Measurements from ENCODE around the gene ATG9A. TPM values are rescaled to one million over a fixed set of nuclear protein-coding genes. Genes with fewer than 3 reads are reported as not detected.

Gene ATG9A
- total RNA-seq, 5 donors from 2014 or later (not counting 1 experiment from before 2014, with no cell fraction given), result 52.5 to 72.9 (median 57.6) TPM

DNA sequence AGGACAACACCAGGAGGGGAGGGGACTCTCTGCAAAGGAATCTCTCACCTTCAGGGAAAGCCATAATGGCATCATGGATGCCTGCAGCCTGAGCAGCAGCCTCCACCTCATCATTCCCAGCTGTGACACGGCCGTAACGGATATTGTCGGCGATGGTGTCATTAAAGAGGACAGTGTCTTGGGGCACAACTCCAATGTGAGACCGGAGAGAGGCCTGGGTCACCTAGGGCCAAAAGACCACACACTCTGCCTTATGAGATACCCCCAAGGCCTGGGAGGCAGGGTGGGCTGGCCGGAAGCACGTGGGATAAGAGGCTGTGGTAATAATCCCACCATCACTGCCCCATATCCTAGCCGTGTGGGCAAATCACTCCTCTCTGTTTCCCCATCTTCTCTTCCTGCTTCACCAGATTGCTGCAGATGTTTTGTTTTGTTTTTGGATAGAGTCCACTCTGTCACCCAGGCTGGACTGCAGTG is 18.5 kb downstream of the ATG9A start:
- Mint-ChIP-seq H3K36me3 (peaks cover 7% of the 10 kb centered on the region), H3K4me1 (peaks cover 44 to 49% (median 47%) of the 10 kb centered on the region in 3 donors), H3K27me3 (no peaks in the 10 kb centered on the region), H3K9me3 (no peaks in the 10 kb centered on the region), H3K27ac (peak overlapping the region; percentile 96 to 98), H3K4me3 (peak overlapping the region; percentile 8 to 66 (median 61))
- H3K4me1 ChIP-seq (ENCODE audit: control insufficient read depth in 1 of 2, extremely low read depth in 1 of 2, insufficient read depth in 2 of 2, low read length in 2 of 2), result peaks cover 14 to 51% of the 10 kb centered on the region in 2 experiments
- peak overlapping the region; percentile 61 for H3K27ac ChIP-seq (ENCODE audit: low read length)
- 100% methylated on average over 2 of the region's 9 CpGs for WGBS (ENCODE audit: insufficient coverage)
- CTCF ChIA-PET, result interaction anchor here (0.6 to 2.2 kb wide), 21 partner anchors 17 to 111 kb away, joined by 3 to 39 read pairs (median 5); partner anchors contain the start of genes SLC23A3 (in 2 of the 2), ANKZF1 (in 1 of the 2), CNPPD1 (in 1 of the 2) and DNAJB2 (in 1 of the 2)
- H3K36me3 ChIP-seq (ENCODE audit: control insufficient read depth in 2 of 2, extremely low read depth in 1 of 2, insufficient read depth in 1 of 2, low read length in 1 of 2), result peaks cover 0 to 29% of the 10 kb centered on the region in 2 donors
- no peak for DNase-seq
- no peaks in the 10 kb centered on the region for H3K9me3 ChIP-seq
- no peaks in the 10 kb centered on the region for H3K27me3 ChIP-seq (replicated peaks in 1 of 2; ENCODE audit: control insufficient read depth in 2 of 2, extremely low read depth in 1 of 2, insufficient read depth in 2 of 2, low read length in 1 of 2)
- H3K4me3 ChIP-seq (ENCODE audit: control insufficient read depth in 1 of 2, extremely low read depth in 1 of 2, low read length in 1 of 2), result peak overlapping the region in 1 of 2 donors; percentile 2
- no peak for ATAC-seq (replicated peaks in 1 of 4)
- POLR2A ChIA-PET, result interaction anchor here (0.6 to 1.2 kb wide), 3 partner anchors 23 to 51 kb away, joined by 3 to 12 read pairs (median 3); no protein-coding TSS in a partner anchor

DNA sequence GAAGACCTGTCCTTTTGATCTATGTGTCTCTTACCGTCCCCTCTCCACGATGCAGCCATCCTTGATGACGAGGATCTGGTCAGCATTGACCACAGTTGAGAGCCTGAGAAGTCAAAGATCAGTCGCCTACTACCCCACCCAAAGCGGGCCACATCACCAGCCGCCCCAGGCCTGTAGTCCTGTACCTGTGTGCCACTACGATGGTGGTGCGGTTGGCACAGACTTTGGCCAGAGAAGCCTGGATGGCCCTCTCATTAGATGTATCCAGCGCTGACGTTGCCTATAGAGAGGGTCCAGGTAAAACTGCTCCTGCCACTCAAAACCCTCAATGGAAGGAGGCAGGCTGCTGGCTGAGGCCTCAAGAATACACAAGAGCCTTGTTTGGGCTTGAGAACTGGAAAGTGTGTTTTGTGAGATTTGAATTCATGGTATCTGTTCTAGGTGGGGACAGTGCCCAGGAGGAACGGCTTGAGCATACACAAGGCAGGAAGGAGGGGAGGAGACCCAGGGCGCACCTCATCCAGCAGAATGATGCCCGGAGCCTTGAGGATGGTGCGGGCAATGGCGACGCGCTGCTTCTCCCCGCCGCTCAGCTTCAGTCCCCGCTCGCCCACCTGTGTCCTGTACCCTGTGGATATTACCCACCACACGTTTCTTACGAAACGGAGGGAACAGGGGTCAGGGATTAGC is 19.1 kb downstream of the ATG9A start:
- H3K4me3 ChIP-seq (ENCODE audit: control insufficient read depth in 1 of 2, extremely low read depth in 1 of 2, low read length in 1 of 2), result no peak overlapping the region
- DNase-seq (no peak), ATAC-seq (replicated peaks in 1 of 4) (no peak)
- Mint-ChIP-seq H3K27me3 (no peaks in the 10 kb centered on the region), H3K36me3 (peaks cover 7% of the 10 kb centered on the region), H3K27ac (peak overlapping the region; percentile 85 to 99), H3K9me3 (no peaks in the 10 kb centered on the region), H3K4me1 (peaks cover 45 to 50% (median 47%) of the 10 kb centered on the region in 3 donors), H3K4me3 (no peak overlapping the region)
- peak overlapping the region; percentile 61 for H3K27ac ChIP-seq (ENCODE audit: low read length)
- WGBS (ENCODE audit: insufficient coverage), result 93% methylated on average over 18 of the region's 24 CpGs
- ChIA-PET CTCF (interaction anchor here in 1 of 2 donors (1.5 to 2.2 kb wide), 2 partner anchors 34 to 51 kb away, joined by 26 to 39 read pairs; partner anchors contain the start of genes CNPPD1 and NHEJ1), POLR2A (interaction anchor here in 1 of 2 donors (0.8 kb wide), 1 partner anchor 51 kb away, joined by 3 read pairs; no protein-coding TSS in a partner anchor)
- peaks cover 14 to 54% of the 10 kb centered on the region in 2 experiments for H3K4me1 ChIP-seq (ENCODE audit: control insufficient read depth in 1 of 2, extremely low read depth in 1 of 2, insufficient read depth in 2 of 2, low read length in 2 of 2)
- H3K9me3 ChIP-seq, result no peaks in the 10 kb centered on the region
- peaks cover 0 to 29% of the 10 kb centered on the region in 2 donors for H3K36me3 ChIP-seq (ENCODE audit: control insufficient read depth in 2 of 2, extremely low read depth in 1 of 2, insufficient read depth in 1 of 2, low read length in 1 of 2)
- no peaks in the 10 kb centered on the region for H3K27me3 ChIP-seq (replicated peaks in 1 of 2; ENCODE audit: control insufficient read depth in 2 of 2, extremely low read depth in 1 of 2, insufficient read depth in 2 of 2, low read length in 1 of 2)

DNA sequence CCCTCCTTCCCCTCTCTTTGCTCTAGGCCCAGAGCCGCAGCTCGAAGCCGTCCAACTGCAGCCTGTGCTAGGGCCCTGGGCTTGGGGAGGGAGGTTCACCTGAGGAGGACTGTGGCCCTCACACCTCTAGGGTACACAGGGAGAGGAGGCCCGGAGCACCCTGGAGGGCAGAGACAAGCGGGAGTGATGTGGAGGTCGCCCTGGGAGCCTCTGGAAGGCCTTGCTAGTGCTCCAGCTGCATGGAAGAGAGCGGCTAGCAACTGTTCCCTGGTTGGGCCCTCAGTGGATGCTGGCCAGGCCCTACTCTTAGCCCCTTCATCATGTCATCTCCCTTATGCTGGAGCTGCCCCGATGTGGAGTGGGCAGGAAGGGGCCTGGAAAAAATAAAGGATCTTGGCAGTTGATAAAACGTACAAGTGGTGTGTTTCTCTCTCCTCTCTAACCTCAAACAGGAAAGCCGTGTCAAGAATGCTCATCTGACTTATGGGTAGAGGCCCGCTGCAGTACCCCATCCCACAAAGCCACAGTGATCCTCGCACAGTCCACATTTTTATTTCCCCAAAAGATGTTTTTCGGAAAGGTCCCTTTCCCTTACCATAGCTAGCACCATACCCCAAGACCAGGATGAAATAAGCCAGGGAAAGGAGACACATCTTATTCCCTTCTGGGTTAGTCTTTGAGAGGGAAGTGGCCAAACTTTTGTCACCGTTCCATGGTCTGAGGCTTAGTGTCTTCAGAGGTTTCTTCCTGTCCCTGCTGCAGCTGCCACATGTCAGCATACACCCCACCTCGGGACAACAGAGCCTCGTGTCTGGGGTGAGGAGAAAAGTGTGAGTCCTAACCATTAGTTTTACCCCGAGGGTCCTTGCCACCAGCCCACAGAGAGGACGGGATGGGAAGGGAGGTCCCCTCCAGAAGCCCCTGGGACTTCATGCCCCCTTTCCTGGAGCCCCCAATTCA is 19.9 kb downstream of the ATG9A start:
- Mint-ChIP-seq H3K4me3 (peak overlapping the region in 2 of 3 donors; percentile 9 to 39), H3K36me3 (peaks cover 7% of the 10 kb centered on the region), H3K4me1 (peaks cover 45 to 50% (median 47%) of the 10 kb centered on the region in 3 donors), H3K9me3 (no peaks in the 10 kb centered on the region), H3K27me3 (no peaks in the 10 kb centered on the region), H3K27ac (peak overlapping the region; percentile 72 to 99)
- ChIA-PET CTCF (interaction anchor here in 1 of 2 donors (1.0 kb wide), 1 partner anchor 50 kb away, joined by 4 read pairs; no protein-coding TSS in a partner anchor), POLR2A (interaction anchor here in 1 of 2 donors (1.1 kb wide), 1 partner anchor 28 kb away, joined by 3 read pairs; no protein-coding TSS in a partner anchor)
- Histone ChIP-seq H3K9me3 (no peaks in the 10 kb centered on the region), H3K4me1 (ENCODE audit: control insufficient read depth in 1 of 2, extremely low read depth in 1 of 2, insufficient read depth in 2 of 2, low read length in 2 of 2) (peaks cover 14 to 54% of the 10 kb centered on the region in 2 experiments), H3K27ac (ENCODE audit: low read length) (peak overlapping the region; percentile 49), H3K36me3 (ENCODE audit: control insufficient read depth in 2 of 2, extremely low read depth in 1 of 2, insufficient read depth in 1 of 2, low read length in 1 of 2) (peaks cover 0 to 29% of the 10 kb centered on the region in 2 donors), H3K27me3 (replicated peaks in 1 of 2; ENCODE audit: control insufficient read depth in 2 of 2, extremely low read depth in 1 of 2, insufficient read depth in 2 of 2, low read length in 1 of 2) (no peaks in the 10 kb centered on the region), H3K4me3 (ENCODE audit: control insufficient read depth in 1 of 2, extremely low read depth in 1 of 2, low read length in 1 of 2) (no peak overlapping the region)
- DNase-seq, result no peak
- no peak for ATAC-seq (replicated peaks in 1 of 4)
- 72% methylated on average over 8 of the region's 18 CpGs for WGBS (ENCODE audit: insufficient coverage)

DNA sequence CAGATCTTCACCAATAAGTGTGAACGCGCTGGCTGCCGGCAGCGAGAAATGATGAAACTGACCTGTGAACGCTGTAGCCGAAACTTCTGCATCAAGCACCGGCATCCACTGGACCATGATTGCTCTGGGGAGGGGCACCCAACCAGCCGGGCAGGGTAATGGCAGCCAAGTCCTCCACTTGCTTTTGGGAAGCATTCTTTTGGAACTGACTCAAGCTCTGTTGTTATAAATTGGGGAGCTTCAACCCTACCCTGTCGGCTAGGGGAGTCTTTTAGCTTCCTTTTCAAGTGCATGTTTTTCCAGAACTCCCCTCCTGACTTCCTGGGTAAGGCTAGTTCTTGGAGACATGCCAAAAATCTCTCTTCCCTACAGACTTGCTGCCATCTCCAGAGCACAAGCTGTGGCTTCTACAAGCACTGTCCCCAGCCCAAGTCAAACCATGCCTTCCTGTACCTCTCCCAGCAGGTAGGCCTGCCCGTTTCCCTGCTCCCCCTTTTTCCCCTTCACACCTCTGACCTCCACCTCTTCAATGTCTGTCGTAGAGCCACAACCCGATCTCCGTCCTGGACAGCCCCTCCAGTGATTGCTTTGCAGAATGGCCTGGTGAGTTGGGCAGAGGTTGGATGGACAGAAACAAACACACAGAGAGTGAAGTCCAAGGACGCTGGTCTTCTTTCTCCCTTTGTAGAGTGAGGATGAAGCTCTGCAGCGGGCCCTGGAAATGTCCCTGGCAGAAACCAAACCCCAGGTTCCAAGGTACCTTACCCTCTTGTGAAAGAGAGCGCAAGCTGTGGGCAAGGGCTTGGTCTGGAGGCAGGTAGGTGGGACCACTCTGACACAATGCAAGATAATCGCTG is 21.3 kb downstream of the ATG9A start:
- WGBS (ENCODE audit: insufficient coverage), result 92% methylated on average over 5 of the region's 17 CpGs
- H3K4me3 Mint-ChIP-seq, result peak overlapping the region; percentile 84 to 90 (median 86)
- H3K27me3 Mint-ChIP-seq, result no peaks in the 10 kb centered on the region
- Histone ChIP-seq H3K9me3 (no peaks in the 10 kb centered on the region), H3K4me3 (ENCODE audit: control insufficient read depth in 1 of 2, extremely low read depth in 1 of 2, low read length in 1 of 2) (no peak overlapping the region), H3K27ac (ENCODE audit: low read length) (peak overlapping the region; percentile 15), H3K36me3 (ENCODE audit: control insufficient read depth in 2 of 2, extremely low read depth in 1 of 2, insufficient read depth in 1 of 2, low read length in 1 of 2) (peaks cover 0 to 27% of the 10 kb centered on the region in 2 donors), H3K4me1 (ENCODE audit: control insufficient read depth in 1 of 2, extremely low read depth in 1 of 2, insufficient read depth in 2 of 2, low read length in 2 of 2) (peaks cover 14 to 54% of the 10 kb centered on the region in 2 experiments), H3K27me3 (replicated peaks in 1 of 2; ENCODE audit: control insufficient read depth in 2 of 2, extremely low read depth in 1 of 2, insufficient read depth in 2 of 2, low read length in 1 of 2) (no peaks in the 10 kb centered on the region)
- ATAC-seq (replicated peaks in 1 of 4), result no peak
- peaks cover 45 to 50% (median 47%) of the 10 kb centered on the region in 3 donors for H3K4me1 Mint-ChIP-seq
- H3K9me3 Mint-ChIP-seq, result no peaks in the 10 kb centered on the region
- ChIA-PET POLR2A (interaction anchor here in 1 of 2 donors (0.5 to 0.6 kb wide), 2 partner anchors 49 to 312 kb away, joined by 3 read pairs; no protein-coding TSS in a partner anchor), CTCF (interaction anchor here (0.5 to 1.1 kb wide), 4 partner anchors 32 to 89 kb away, joined by 3 to 4 read pairs (median 3); partner anchors contain the start of gene CNPPD1 (in 1 of the 2))
- peak overlapping the region; percentile 72 to 99 for H3K27ac Mint-ChIP-seq
- no peak for DNase-seq
- peaks cover 4% of the 10 kb centered on the region for H3K36me3 Mint-ChIP-seq

DNA sequence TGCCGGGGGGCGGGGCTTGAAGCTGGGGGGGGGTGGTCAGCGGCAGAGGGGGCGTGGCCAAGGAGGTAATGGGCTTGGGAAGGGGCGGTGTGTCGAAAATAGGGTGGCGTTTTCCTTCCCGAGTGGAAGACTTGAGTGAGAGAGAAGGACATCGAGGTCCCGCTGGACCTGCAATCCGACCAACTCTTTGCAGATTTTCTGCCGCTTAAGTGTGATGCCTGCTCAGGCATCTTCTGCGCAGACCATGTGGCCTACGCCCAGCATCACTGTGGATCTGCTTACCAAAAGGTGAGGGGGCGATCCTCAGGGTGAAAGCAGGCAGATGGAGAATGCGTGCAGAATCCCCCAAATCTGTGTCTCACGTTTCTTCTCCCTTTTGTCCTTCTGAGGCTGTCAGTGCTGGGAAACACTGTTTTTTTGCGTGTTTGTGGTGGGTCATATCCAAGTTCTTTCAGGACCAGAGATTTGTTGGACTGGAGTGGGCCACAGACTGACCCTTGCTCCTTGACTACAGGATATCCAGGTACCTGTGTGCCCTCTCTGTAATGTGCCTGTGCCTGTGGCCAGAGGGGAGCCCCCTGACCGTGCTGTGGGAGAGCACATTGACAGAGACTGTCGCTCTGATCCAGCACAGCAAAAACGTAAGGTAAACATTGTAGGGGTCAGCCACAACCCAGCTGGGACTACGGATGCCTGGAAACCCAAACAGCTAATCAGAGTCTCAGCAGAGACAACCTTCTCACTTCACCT is 22.1 kb downstream of the ATG9A start:
- WGBS (ENCODE audit: insufficient coverage), result 35% methylated on average over 17 of the region's 22 CpGs
- peak in 1 of 35 experiments; percentile 11 for DNase-seq
- Histone ChIP-seq H3K27me3 (replicated peaks in 1 of 2; ENCODE audit: control insufficient read depth in 2 of 2, extremely low read depth in 1 of 2, insufficient read depth in 2 of 2, low read length in 1 of 2) (no peaks in the 10 kb centered on the region), H3K4me3 (ENCODE audit: control insufficient read depth in 1 of 2, extremely low read depth in 1 of 2, low read length in 1 of 2) (peak overlapping the region; percentile 60 to 80), H3K4me1 (ENCODE audit: control insufficient read depth in 1 of 2, extremely low read depth in 1 of 2, insufficient read depth in 2 of 2, low read length in 2 of 2) (peaks cover 14 to 54% of the 10 kb centered on the region in 2 experiments), H3K27ac (ENCODE audit: low read length) (peak overlapping the region; percentile 82), H3K36me3 (ENCODE audit: control insufficient read depth in 2 of 2, extremely low read depth in 1 of 2, insufficient read depth in 1 of 2, low read length in 1 of 2) (peaks cover 0 to 27% of the 10 kb centered on the region in 2 donors), H3K9me3 (no peaks in the 10 kb centered on the region)
- Mint-ChIP-seq H3K36me3 (peaks cover 4% of the 10 kb centered on the region), H3K4me1 (peaks cover 45 to 50% (median 47%) of the 10 kb centered on the region in 3 donors), H3K27me3 (no peaks in the 10 kb centered on the region), H3K4me3 (peak overlapping the region; percentile 84 to 90 (median 86)), H3K27ac (peak overlapping the region; percentile 72 to 99), H3K9me3 (no peaks in the 10 kb centered on the region)
- ATAC-seq (replicated peaks in 1 of 4), result no peak
- CTCF ChIA-PET, result interaction anchor here in 1 of 2 donors (0.6 to 1.9 kb wide), 7 partner anchors 31 to 980 kb away, joined by 3 to 11 read pairs (median 6); partner anchors contain the start of gene CNPPD1
- POLR2A ChIA-PET, result interaction anchor here (0.6 to 1.1 kb wide), 4 partner anchors 31 to 48 kb away, joined by 3 to 9 read pairs (median 3); partner anchors contain the start of genes CNPPD1 (in 1 of the 2) and GLB1L (in 1 of the 2)

Measured in T-cell (primary cell).